Loucy (cell line): Measurements from ENCODE around the gene ALG8.

Experiments
- H2AFZ ChIP-seq: fragments of 200-600 bp; sonication (generic); 2 replicates; pipeline ENCODE4 v1.6.0; 2016; ENCODE audit warnings: antibody characterized with exemption, mild to moderate bottlenecking, low read length, moderate library complexity
- H3F3A ChIP-seq: fragments of 200-600 bp; 2 replicates; pipeline ENCODE4 v1.6.0; 2016; ENCODE audit warnings: antibody characterized with exemption, low read depth, mild to moderate bottlenecking
- H3K27me3 ChIP-seq: fragments of 200-600 bp; sonication (generic); 2 replicates; pipeline ENCODE4 v1.6.1; 2014; ENCODE audit warnings: low read length, mild to moderate bottlenecking; ENCODE audit not compliant: insufficient read depth, poor library complexity, severe bottlenecking
- H3K36me3 ChIP-seq: fragments of 200-600 bp; sonication (generic); 2 replicates; pipeline ENCODE4 v1.6.1; 2016; ENCODE audit warnings: low read length; ENCODE audit not compliant: insufficient read depth
- H3K4me1 ChIP-seq: fragments of 200-600 bp; sonication (generic); 2 replicates; pipeline ENCODE4 v1.5.1; 2014; ENCODE audit warnings: low read length, mild to moderate bottlenecking; ENCODE audit not compliant: insufficient read depth, poor library complexity, severe bottlenecking
- H3K4me2 ChIP-seq: fragments of 200-600 bp; sonication (generic); 2 replicates; pipeline ENCODE4 v1.6.0; 2014; ENCODE audit warnings: antibody characterized with exemption, low read length, low read depth, mild to moderate bottlenecking; ENCODE audit not compliant: poor library complexity, severe bottlenecking
- H3K4me3 ChIP-seq: fragments of 200-600 bp; sonication (generic); 2 replicates; pipeline ENCODE4 v1.5.1; 2014; ENCODE audit warnings: low read length, mild to moderate bottlenecking, mixed read lengths; ENCODE audit not compliant: poor library complexity, severe bottlenecking
- H3K79me2 ChIP-seq: fragments of 200-600 bp; sonication (generic); 2 replicates; pipeline ENCODE4 v1.6.1; 2014; ENCODE audit warnings: low read length; ENCODE audit not compliant: insufficient read depth
- H3K9ac ChIP-seq: fragments of 200-600 bp; sonication (generic); 2 replicates; pipeline ENCODE4 v1.6.0; 2014; ENCODE audit warnings: mild to moderate bottlenecking, low read depth, low read length, moderate library complexity; ENCODE audit not compliant: poor library complexity, severe bottlenecking
- H3K9me2 ChIP-seq: fragments of 200-600 bp; sonication (generic); replicated peaks from 2 replicates; pipeline ENCODE4 v1.6.1; 2016; ENCODE audit warnings: low read depth, low read length, mixed read lengths
- H3K9me3 ChIP-seq: fragments of 200-600 bp; sonication (generic); 2 replicates; pipeline ENCODE4 v1.6.1; 2014; ENCODE audit warnings: mild to moderate bottlenecking, antibody characterized with exemption, low read length, low read depth; ENCODE audit not compliant: insufficient read depth
- H4K20me1 ChIP-seq: fragments of 200-600 bp; sonication (generic); 2 replicates; pipeline ENCODE4 v1.6.0; 2014; ENCODE audit warnings: antibody characterized with exemption, low read length, mild to moderate bottlenecking; ENCODE audit not compliant: insufficient read depth, poor library complexity, severe bottlenecking
- EZH2phosphoT487 ChIP-seq: fragments of 200-600 bp; IDR thresholded peaks from 2 replicates; pipeline ENCODE4 v1.6.1; 2018; ENCODE audit warnings: antibody characterized with exemption, mild to moderate bottlenecking, moderate library complexity, borderline replicate concordance
- TF ChIP-seq, protein P1 (sequence below): fragments of 200-600 bp; sonication (generic); conservative IDR thresholded peaks from 2 replicates; pipeline ENCODE4 v1.5.1; 2014; ENCODE audit warnings: mild to moderate bottlenecking, antibody characterized with exemption, low read length

ALG8 gene

GRCh38 chr11:78057462-78058055, 81.9 kb downstream of the ALG8 start:
- Histone ChIP-seq H3K9ac (no peak overlapping the region), H3K9me2 (no peaks in the 10 kb centered on the region), H3K4me2 (no peak overlapping the region), H4K20me1 (no peaks in the 10 kb centered on the region), H2AFZ (no peak overlapping the region), H3K79me2 (no peaks in the 10 kb centered on the region), H3K4me1 (no peaks in the 10 kb centered on the region), H3K9me3 (no peaks in the 10 kb centered on the region), H3K27me3 (no peaks in the 10 kb centered on the region), H3K36me3 (no peaks in the 10 kb centered on the region), H3F3A (no peaks in the 10 kb centered on the region), H3K4me3 (no peak overlapping the region)
- TF ChIP-seq, protein P1, sequence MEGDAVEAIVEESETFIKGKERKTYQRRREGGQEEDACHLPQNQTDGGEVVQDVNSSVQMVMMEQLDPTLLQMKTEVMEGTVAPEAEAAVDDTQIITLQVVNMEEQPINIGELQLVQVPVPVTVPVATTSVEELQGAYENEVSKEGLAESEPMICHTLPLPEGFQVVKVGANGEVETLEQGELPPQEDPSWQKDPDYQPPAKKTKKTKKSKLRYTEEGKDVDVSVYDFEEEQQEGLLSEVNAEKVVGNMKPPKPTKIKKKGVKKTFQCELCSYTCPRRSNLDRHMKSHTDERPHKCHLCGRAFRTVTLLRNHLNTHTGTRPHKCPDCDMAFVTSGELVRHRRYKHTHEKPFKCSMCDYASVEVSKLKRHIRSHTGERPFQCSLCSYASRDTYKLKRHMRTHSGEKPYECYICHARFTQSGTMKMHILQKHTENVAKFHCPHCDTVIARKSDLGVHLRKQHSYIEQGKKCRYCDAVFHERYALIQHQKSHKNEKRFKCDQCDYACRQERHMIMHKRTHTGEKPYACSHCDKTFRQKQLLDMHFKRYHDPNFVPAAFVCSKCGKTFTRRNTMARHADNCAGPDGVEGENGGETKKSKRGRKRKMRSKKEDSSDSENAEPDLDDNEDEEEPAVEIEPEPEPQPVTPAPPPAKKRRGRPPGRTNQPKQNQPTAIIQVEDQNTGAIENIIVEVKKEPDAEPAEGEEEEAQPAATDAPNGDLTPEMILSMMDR = no peak
- TF ChIP-seq EZH2phosphoT487 = no peak

DNA sequence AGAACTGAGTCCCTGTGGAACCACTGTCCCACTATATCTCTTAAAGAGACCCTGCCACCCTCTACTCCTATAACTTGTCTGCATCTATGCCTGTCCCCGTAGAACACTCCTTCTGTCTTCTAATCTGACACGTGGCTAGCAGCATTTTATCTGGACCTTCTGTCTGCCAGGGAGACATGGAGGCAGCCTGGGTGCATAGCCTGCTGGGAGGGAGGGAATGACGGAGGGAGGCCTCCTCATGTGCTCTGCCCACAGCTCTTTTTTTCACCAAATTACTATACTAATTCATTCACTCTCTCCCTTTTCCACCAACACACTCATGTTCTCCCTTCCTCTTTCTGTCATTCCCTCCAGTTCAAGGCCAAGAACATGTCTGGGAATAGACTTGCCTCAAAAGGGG, 83.3 kb downstream of the ALG8 start:
- Histone ChIP-seq H2AFZ (no peak overlapping the region), H3K4me1 (no peaks in the 10 kb centered on the region), H3K4me3 (no peak overlapping the region), H3K27me3 (no peaks in the 10 kb centered on the region), H3K9me3 (no peaks in the 10 kb centered on the region), H3K9me2 (no peaks in the 10 kb centered on the region), H3K79me2 (no peaks in the 10 kb centered on the region), H4K20me1 (no peaks in the 10 kb centered on the region), H3F3A (no peaks in the 10 kb centered on the region), H3K4me2 (no peak overlapping the region), H3K9ac (no peak overlapping the region), H3K36me3 (no peaks in the 10 kb centered on the region)
- TF ChIP-seq EZH2phosphoT487 = no peak
- TF ChIP-seq, protein P1 = no peak

DNA sequence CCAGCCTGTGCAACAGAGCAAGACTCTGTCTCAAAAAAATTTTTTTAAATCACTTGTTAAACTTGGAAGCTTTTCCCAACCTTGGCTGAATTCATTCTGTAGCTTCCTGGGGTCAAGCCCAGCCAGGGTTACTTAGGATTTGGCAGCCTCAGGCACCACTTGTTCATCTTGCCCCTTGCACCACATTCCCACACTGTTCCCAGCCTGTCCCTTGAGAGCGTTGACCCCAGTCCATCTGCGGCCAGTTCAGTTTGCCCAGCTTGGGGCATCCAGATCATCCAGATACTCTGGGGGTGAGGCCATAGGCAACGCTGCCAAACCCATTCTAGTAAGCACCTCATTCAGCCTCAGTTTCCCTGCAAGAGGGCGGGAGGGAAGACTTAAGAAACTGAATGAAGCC, 84.5 kb downstream of the ALG8 start:
- Histone ChIP-seq H3F3A (no peaks in the 10 kb centered on the region), H3K4me3 (no peak overlapping the region), H3K9me2 (no peaks in the 10 kb centered on the region), H3K9me3 (no peaks in the 10 kb centered on the region), H3K4me1 (no peaks in the 10 kb centered on the region), H3K9ac (no peak overlapping the region), H4K20me1 (no peaks in the 10 kb centered on the region), H3K4me2 (no peak overlapping the region), H2AFZ (no peak overlapping the region), H3K36me3 (no peaks in the 10 kb centered on the region), H3K79me2 (no peaks in the 10 kb centered on the region), H3K27me3 (no peaks in the 10 kb centered on the region)
- no peak for TF ChIP-seq EZH2phosphoT487
- TF ChIP-seq, protein P1 = no peak
